ENCODE results near the gene NNMT. TPM values are rescaled to one million over a fixed set of nuclear protein-coding genes. Genes with fewer than 3 reads are reported as not detected.

Gene NNMT
- total RNA-seq, 6 donors from 2014 or later = 93.4 to 383 (median 208) TPM

GRCh38 chr11:114252767-114253166, 43.4 kb upstream of the NNMT start:
- Histone ChIP-seq H3K9me3 (no peaks in the 10 kb centered on the region), H3K4me1 (peaks cover 13 to 22% (median 16%) of the 10 kb centered on the region in 4 donors), H3K27ac (peak overlapping the region in 2 of 4 donors; percentile 16 to 46), H3K27me3 (no peaks in the 10 kb centered on the region), H3K36me3 (peaks cover 42 to 97% (median 63%) of the 10 kb centered on the region in 4 donors), H3K4me3 (no peak overlapping the region)
- DNase-seq (no peak), ATAC-seq (ENCODE audit: low FRiP score in 2 of 2) (peak in 1 of 2 donors; percentile 4)
- 75 to 87% methylated on average over 9 of the region's 9 CpGs for WGBS, 2 donors
- TF ChIP-seq POLR2A (IDR thresholded peaks at IDR 0.05) (no peak), POLR2AphosphoS5 (IDR thresholded peaks at IDR 0.05) (no peak), CTCF (IDR thresholded peaks at IDR 0.05) (no peak), EP300 (IDR thresholded peaks at IDR 0.05) (no peak)

- Histone ChIP-seq H3K9me3 (no peaks in the 10 kb centered on the region), H3K27me3 (no peaks in the 10 kb centered on the region), H3K27ac (peak overlapping the region in 1 of 4 donors; percentile 23), H3K36me3 (peaks cover 35 to 93% (median 56%) of the 10 kb centered on the region in 4 donors), H3K4me3 (no peak overlapping the region), H3K4me1 (peaks cover 22 to 32% (median 26%) of the 10 kb centered on the region in 4 donors)
- ATAC-seq (ENCODE audit: low FRiP score in 2 of 2) = no peak
- TF ChIP-seq POLR2A (IDR thresholded peaks at IDR 0.05) (no peak), CTCF (IDR thresholded peaks at IDR 0.05) (no peak), EP300 (IDR thresholded peaks at IDR 0.05) (no peak), POLR2AphosphoS5 (IDR thresholded peaks at IDR 0.05) (no peak)
- DNase-seq = no peak
- WGBS, 2 donors = 80 to 81% methylated on average over 2 of the region's 2 CpGs
These were observed 42.4 kb upstream of the NNMT start for GRCh38 chr11:114253771-114254170.

GRCh38 chr11:114254571-114255146, 41.5 kb upstream of the NNMT start:
- Histone ChIP-seq H3K4me3 (no peak overlapping the region), H3K36me3 (peaks cover 35 to 88% (median 52%) of the 10 kb centered on the region in 4 donors), H3K9me3 (no peaks in the 10 kb centered on the region), H3K27ac (no peak overlapping the region), H3K4me1 (peaks cover 31 to 41% (median 32%) of the 10 kb centered on the region in 4 donors), H3K27me3 (no peaks in the 10 kb centered on the region)
- ATAC-seq (ENCODE audit: low FRiP score in 2 of 2) (no peak), DNase-seq (peak in 1 of 2 donors; percentile 56)
- WGBS, 2 donors = 95% methylated on average over 14 of the region's 14 CpGs
- TF ChIP-seq POLR2AphosphoS5 (IDR thresholded peaks at IDR 0.05) = no peak
- no peak for TF ChIP-seq CTCF (IDR thresholded peaks at IDR 0.05)
- no peak for TF ChIP-seq EP300 (IDR thresholded peaks at IDR 0.05)
- no peak for TF ChIP-seq POLR2A (IDR thresholded peaks at IDR 0.05)

- DNase-seq (no peak), ATAC-seq (ENCODE audit: low FRiP score in 2 of 2) (no peak)
- H3K36me3 ChIP-seq = peaks cover 29 to 81% (median 46%) of the 10 kb centered on the region in 4 donors
- H3K4me1 ChIP-seq = peaks cover 34 to 47% (median 35%) of the 10 kb centered on the region in 4 donors
- 91 to 93% methylated on average over 11 of the region's 11 CpGs for WGBS, 2 donors
- H3K27me3 ChIP-seq = no peaks in the 10 kb centered on the region
- H3K27ac ChIP-seq = no peak overlapping the region
- no peak overlapping the region for H3K4me3 ChIP-seq
- TF ChIP-seq POLR2A (IDR thresholded peaks at IDR 0.05) = no peak
- no peak for TF ChIP-seq POLR2AphosphoS5 (IDR thresholded peaks at IDR 0.05)
- no peak for TF ChIP-seq EP300 (IDR thresholded peaks at IDR 0.05)
- no peaks in the 10 kb centered on the region for H3K9me3 ChIP-seq
These were observed 40.9 kb upstream of the NNMT start for GRCh38 chr11:114255289-114255688.

GRCh38 chr11:114256176-114256966, 39.8 kb upstream of the NNMT start:
- H3K27ac ChIP-seq = peak overlapping the region in 3 of 4 donors; percentile 59 to 78 (median 78)
- H3K4me1 ChIP-seq = peaks cover 41 to 53% (median 43%) of the 10 kb centered on the region in 4 donors
- H3K36me3 ChIP-seq = peaks cover 18 to 71% (median 35%) of the 10 kb centered on the region in 4 donors
- TF ChIP-seq EP300 (IDR thresholded peaks at IDR 0.05) = no peak
- TF ChIP-seq POLR2AphosphoS5 (IDR thresholded peaks at IDR 0.05) = no peak
- no peak for TF ChIP-seq CTCF (IDR thresholded peaks at IDR 0.05)
- TF ChIP-seq POLR2A (IDR thresholded peaks at IDR 0.05) = no peak
- H3K4me3 ChIP-seq = no peak overlapping the region
- no peaks in the 10 kb centered on the region for H3K27me3 ChIP-seq
- no peak for DNase-seq
- no peak for ATAC-seq (ENCODE audit: low FRiP score in 2 of 2)
- WGBS, 2 donors = 92 to 93% methylated on average over 20 of the region's 20 CpGs
- H3K9me3 ChIP-seq = no peaks in the 10 kb centered on the region
